ENCODE measurements around the gene RANBP9.

Gene RANBP9

DNA sequence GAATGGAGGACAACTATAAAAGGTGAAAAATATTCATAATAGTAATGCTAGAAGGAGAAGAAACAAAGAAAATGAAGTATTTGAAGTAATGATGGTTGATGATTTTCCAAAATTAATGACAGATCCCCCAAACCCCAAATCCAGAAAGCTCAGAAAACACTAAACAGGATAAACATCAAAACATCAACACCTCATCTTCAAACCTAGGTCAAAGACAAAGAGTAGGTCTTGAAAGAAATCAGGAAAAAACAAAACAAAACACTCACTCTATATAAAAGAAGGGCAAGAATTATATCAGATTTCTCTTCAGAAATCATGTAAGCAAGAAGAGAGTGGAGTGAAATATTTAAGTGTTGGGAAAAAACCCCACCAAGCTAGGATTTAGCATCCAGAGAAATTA is 38.7 kb downstream of the RANBP9 start:
- TF ChIP-seq PPARA (CRISPR knock-in tag; IDR thresholded peaks at IDR 0.05; ENCODE audit: borderline replicate concordance) (no peak), SNAI2 (CRISPR knock-in tag; IDR thresholded peaks at IDR 0.05) (no peak), ISL1 (CRISPR knock-in tag; IDR thresholded peaks at IDR 0.05) (no peak), OSR1 (CRISPR knock-in tag; IDR thresholded peaks at IDR 0.05) (no peak), GLIS3 (CRISPR knock-in tag; IDR thresholded peaks at IDR 0.05) (no peak)
- TF ChIP-seq, protein P1, sequence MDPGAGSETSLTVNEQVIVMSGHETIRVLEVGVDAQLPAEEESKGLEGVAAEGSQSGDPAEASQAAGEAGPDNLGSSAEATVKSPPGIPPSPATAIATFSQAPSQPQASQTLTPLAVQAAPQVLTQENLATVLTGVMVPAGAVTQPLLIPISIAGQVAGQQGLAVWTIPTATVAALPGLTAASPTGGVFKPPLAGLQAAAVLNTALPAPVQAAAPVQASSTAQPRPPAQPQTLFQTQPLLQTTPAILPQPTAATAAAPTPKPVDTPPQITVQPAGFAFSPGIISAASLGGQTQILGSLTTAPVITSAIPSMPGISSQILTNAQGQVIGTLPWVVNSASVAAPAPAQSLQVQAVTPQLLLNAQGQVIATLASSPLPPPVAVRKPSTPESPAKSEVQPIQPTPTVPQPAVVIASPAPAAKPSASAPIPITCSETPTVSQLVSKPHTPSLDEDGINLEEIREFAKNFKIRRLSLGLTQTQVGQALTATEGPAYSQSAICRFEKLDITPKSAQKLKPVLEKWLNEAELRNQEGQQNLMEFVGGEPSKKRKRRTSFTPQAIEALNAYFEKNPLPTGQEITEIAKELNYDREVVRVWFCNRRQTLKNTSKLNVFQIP (CRISPR knock-in tag; IDR thresholded peaks at IDR 0.05; ENCODE audit: borderline replicate concordance, low read depth) = no peak
- no peak for ATAC-seq

DNA sequence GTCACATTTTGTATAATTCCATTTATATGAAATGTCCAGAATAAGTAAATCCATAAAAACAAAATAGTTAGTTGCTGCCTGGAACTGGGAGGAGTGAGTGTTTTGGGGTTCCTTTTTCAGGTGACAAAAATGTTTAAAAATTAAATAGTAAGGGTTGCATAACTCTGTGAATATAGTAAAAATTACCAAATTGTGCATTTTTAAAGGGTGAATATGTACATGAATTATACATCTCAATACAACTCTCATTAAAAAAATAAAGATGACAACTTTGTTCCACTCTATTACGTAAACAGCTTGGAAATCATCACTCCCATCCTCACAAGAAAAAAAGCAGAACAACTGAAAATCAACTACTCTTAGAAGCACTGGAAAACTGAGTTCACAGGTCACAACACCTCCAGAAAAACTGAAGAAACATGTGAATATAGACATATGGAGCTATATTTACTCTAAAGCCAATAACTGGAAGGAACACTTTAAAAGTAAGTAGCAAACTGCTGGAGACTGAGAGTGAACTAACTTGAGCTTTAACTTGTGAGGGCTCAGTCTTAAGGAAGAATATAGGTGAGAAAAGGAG is 40.0 kb downstream of the RANBP9 start:
- no peak for TF ChIP-seq ZC3H10 (CRISPR knock-in tag; IDR thresholded peaks at IDR 0.05)
- TF ChIP-seq, protein P2, sequence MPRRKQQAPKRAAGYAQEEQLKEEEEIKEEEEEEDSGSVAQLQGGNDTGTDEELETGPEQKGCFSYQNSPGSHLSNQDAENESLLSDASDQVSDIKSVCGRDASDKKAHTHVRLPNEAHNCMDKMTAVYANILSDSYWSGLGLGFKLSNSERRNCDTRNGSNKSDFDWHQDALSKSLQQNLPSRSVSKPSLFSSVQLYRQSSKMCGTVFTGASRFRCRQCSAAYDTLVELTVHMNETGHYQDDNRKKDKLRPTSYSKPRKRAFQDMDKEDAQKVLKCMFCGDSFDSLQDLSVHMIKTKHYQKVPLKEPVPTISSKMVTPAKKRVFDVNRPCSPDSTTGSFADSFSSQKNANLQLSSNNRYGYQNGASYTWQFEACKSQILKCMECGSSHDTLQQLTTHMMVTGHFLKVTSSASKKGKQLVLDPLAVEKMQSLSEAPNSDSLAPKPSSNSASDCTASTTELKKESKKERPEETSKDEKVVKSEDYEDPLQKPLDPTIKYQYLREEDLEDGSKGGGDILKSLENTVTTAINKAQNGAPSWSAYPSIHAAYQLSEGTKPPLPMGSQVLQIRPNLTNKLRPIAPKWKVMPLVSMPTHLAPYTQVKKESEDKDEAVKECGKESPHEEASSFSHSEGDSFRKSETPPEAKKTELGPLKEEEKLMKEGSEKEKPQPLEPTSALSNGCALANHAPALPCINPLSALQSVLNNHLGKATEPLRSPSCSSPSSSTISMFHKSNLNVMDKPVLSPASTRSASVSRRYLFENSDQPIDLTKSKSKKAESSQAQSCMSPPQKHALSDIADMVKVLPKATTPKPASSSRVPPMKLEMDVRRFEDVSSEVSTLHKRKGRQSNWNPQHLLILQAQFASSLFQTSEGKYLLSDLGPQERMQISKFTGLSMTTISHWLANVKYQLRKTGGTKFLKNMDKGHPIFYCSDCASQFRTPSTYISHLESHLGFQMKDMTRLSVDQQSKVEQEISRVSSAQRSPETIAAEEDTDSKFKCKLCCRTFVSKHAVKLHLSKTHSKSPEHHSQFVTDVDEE (CRISPR knock-in tag; IDR thresholded peaks at IDR 0.05) = no peak
- no peak for TF ChIP-seq OSR1 (CRISPR knock-in tag; IDR thresholded peaks at IDR 0.05)
- no peak for TF ChIP-seq ZFP3 (CRISPR knock-in tag; IDR thresholded peaks at IDR 0.05)
- no peak for TF ChIP-seq GLIS3 (CRISPR knock-in tag; IDR thresholded peaks at IDR 0.05)
- no peak for TF ChIP-seq ESRRG (CRISPR knock-in tag; IDR thresholded peaks at IDR 0.05)
- no peak for TF ChIP-seq BACH2 (CRISPR knock-in tag; IDR thresholded peaks at IDR 0.05; ENCODE audit: borderline replicate concordance)
- TF ChIP-seq TOX (CRISPR knock-in tag; IDR thresholded peaks at IDR 0.05; ENCODE audit: borderline replicate concordance) = no peak
- TF ChIP-seq, protein P3, sequence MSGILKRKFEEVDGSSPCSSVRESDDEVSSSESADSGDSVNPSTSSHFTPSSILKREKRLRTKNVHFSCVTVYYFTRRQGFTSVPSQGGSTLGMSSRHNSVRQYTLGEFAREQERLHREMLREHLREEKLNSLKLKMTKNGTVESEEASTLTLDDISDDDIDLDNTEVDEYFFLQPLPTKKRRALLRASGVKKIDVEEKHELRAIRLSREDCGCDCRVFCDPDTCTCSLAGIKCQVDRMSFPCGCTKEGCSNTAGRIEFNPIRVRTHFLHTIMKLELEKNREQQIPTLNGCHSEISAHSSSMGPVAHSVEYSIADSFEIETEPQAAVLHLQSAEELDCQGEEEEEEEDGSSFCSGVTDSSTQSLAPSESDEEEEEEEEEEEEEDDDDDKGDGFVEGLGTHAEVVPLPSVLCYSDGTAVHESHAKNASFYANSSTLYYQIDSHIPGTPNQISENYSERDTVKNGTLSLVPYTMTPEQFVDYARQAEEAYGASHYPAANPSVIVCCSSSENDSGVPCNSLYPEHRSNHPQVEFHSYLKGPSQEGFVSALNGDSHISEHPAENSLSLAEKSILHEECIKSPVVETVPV (CRISPR knock-in tag; IDR thresholded peaks at IDR 0.05) = no peak
- no peak for TF ChIP-seq RARB (CRISPR knock-in tag; IDR thresholded peaks at IDR 0.05)
- TF ChIP-seq ZNF70 (CRISPR knock-in tag; IDR thresholded peaks at IDR 0.05) = no peak
- no peak for TF ChIP-seq ISL1 (CRISPR knock-in tag; IDR thresholded peaks at IDR 0.05)
- TF ChIP-seq, protein P4, sequence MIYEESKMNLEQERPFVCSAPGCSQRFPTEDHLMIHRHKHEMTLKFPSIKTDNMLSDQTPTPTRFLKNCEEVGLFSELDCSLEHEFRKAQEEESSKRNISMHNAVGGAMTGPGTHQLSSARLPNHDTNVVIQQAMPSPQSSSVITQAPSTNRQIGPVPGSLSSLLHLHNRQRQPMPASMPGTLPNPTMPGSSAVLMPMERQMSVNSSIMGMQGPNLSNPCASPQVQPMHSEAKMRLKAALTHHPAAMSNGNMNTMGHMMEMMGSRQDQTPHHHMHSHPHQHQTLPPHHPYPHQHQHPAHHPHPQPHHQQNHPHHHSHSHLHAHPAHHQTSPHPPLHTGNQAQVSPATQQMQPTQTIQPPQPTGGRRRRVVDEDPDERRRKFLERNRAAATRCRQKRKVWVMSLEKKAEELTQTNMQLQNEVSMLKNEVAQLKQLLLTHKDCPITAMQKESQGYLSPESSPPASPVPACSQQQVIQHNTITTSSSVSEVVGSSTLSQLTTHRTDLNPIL (CRISPR knock-in tag; IDR thresholded peaks at IDR 0.05; ENCODE audit: low read depth) = no peak
- no peak for TF ChIP-seq CSDC2 (CRISPR knock-in tag; IDR thresholded peaks at IDR 0.05)
- TF ChIP-seq, protein P5, sequence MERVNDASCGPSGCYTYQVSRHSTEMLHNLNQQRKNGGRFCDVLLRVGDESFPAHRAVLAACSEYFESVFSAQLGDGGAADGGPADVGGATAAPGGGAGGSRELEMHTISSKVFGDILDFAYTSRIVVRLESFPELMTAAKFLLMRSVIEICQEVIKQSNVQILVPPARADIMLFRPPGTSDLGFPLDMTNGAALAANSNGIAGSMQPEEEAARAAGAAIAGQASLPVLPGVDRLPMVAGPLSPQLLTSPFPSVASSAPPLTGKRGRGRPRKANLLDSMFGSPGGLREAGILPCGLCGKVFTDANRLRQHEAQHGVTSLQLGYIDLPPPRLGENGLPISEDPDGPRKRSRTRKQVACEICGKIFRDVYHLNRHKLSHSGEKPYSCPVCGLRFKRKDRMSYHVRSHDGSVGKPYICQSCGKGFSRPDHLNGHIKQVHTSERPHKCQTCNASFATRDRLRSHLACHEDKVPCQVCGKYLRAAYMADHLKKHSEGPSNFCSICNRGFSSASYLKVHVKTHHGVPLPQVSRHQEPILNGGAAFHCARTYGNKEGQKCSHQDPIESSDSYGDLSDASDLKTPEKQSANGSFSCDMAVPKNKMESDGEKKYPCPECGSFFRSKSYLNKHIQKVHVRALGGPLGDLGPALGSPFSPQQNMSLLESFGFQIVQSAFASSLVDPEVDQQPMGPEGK (CRISPR knock-in tag; IDR thresholded peaks at IDR 0.05; ENCODE audit: borderline replicate concordance) = no peak
- TF ChIP-seq ZNF565 (CRISPR knock-in tag; conservative IDR thresholded peaks at IDR 0.05; ENCODE audit: low read depth) = no peak
- TF ChIP-seq PPARA (CRISPR knock-in tag; IDR thresholded peaks at IDR 0.05; ENCODE audit: borderline replicate concordance) = no peak
- TF ChIP-seq, protein P1 (CRISPR knock-in tag; IDR thresholded peaks at IDR 0.05; ENCODE audit: borderline replicate concordance, low read depth) = no peak
- TF ChIP-seq ZNF8 (CRISPR knock-in tag; IDR thresholded peaks at IDR 0.05) = no peak
- no peak for ATAC-seq

All from SK-N-SH treated with all-trans-retinoic acid at 6 μM for 48 hours (cell line).